Liver (tissue), 9 donors: ENCODE data around the gene CCDC190. TPM values are rescaled to one million over a fixed set of nuclear protein-coding genes. Genes with fewer than 3 reads are reported as not detected.

Experiments used
- DNase-seq: peaks from one replicate; pipeline ENCODE4 v3.0.0-alpha.2; 2017; ENCODE audit warnings: low spot score
- H3K27ac ChIP-seq, 2 donors: one replicate each; pipeline ENCODE4 v1.7.0; 2013; ENCODE audit warnings: inconsistent platforms in 2 of 2, low read length in 2 of 2, control low read depth in 1 of 2, low read depth in 1 of 2, mild to moderate bottlenecking in 1 of 2
- H3K27me3 ChIP-seq, 4 donors: one replicate each; pipeline versions ENCODE4 v1.6.1 to v1.7.0; 2013; ENCODE audit warnings: low read length in 3 of 4, inconsistent platforms in 1 of 4, mild to moderate bottlenecking in 1 of 4, moderate library complexity in 1 of 4; ENCODE audit not compliant: control insufficient read depth in 4 of 4, insufficient read depth in 4 of 4
- H3K36me3 ChIP-seq, 4 donors: one replicate each; pipeline versions ENCODE4 v1.6.1 to v1.7.0; 2013; ENCODE audit warnings: low read length in 3 of 4, mild to moderate bottlenecking in 3 of 4, low read depth in 1 of 4, moderate library complexity in 1 of 4; ENCODE audit not compliant: control insufficient read depth in 4 of 4, insufficient read depth in 3 of 4
- H3K4me1 ChIP-seq, 4 donors: one replicate each; pipeline versions ENCODE4 v1.6.1 to v1.7.0; 2013; ENCODE audit warnings: low read length in 3 of 4, mild to moderate bottlenecking in 3 of 4, moderate library complexity in 1 of 4; ENCODE audit not compliant: control insufficient read depth in 4 of 4, insufficient read depth in 4 of 4
- H3K4me3 ChIP-seq, 3 donors: one replicate each; pipeline versions ENCODE4 v1.6.1 to v1.7.0; 2013; ENCODE audit warnings: low read length in 3 of 3, control low read depth in 1 of 3, low read depth in 1 of 3, mild to moderate bottlenecking in 1 of 3
- H3K9ac ChIP-seq, 2 donors: one replicate each; pipeline ENCODE4 v1.7.0; 2013; ENCODE audit warnings: low read length in 2 of 2, mild to moderate bottlenecking in 2 of 2, moderate library complexity in 2 of 2, control low read depth in 1 of 2, low read depth in 1 of 2
- H3K9me3 ChIP-seq, 4 donors: one replicate each; pipeline versions ENCODE4 v1.6.1 to v1.7.0; 2013; ENCODE audit warnings: low read length in 3 of 4; ENCODE audit not compliant: control insufficient read depth in 4 of 4
- FOXA1 ChIP-seq: IDR thresholded peaks from 2 replicates; pipeline ENCODE4 v1.6.1; 2016; ENCODE audit warnings: antibody characterized with exemption
- FOXA2 ChIP-seq: IDR thresholded peaks from 2 replicates; pipeline ENCODE4 v1.6.1; 2016; ENCODE audit warnings: antibody characterized with exemption
- GABPA ChIP-seq, 2 donors: IDR thresholded peaks in 1 of 2; conservative IDR thresholded peaks in 1 of 2; 2 replicates each; pipeline ENCODE4 v1.6.1; 2016; ENCODE audit warnings: antibody characterized with exemption in 2 of 2, mild to moderate bottlenecking in 1 of 2, moderate library complexity in 1 of 2
- HNF4A ChIP-seq, 2 donors: conservative IDR thresholded peaks; 2 replicates each; pipeline ENCODE4 v1.6.1; 2016; ENCODE audit warnings: antibody characterized with exemption in 2 of 2, mild to moderate bottlenecking in 2 of 2
- HNF4G ChIP-seq: IDR thresholded peaks from 2 replicates; pipeline ENCODE4 v1.6.1; 2016; ENCODE audit warnings: antibody characterized with exemption
- JUND ChIP-seq, 2 donors: IDR thresholded peaks; 2 replicates each; pipeline ENCODE4 v1.6.1; 2016; ENCODE audit warnings: antibody characterized with exemption in 2 of 2
- NR2F2 ChIP-seq: IDR thresholded peaks from 2 replicates; pipeline ENCODE4 v1.6.1; 2016; ENCODE audit warnings: antibody characterized with exemption
- RAD21 ChIP-seq, 2 donors: IDR thresholded peaks; 2 replicates each; pipeline ENCODE4 v1.6.1; 2016; ENCODE audit warnings: antibody characterized with exemption in 2 of 2, mild to moderate bottlenecking in 2 of 2
- RXRA ChIP-seq, 2 donors: IDR thresholded peaks; 2 replicates each; pipeline ENCODE4 v1.6.1; 2017 to 2018; ENCODE audit warnings: antibody characterized with exemption in 2 of 2, mild to moderate bottlenecking in 1 of 2
- SP1 ChIP-seq: IDR thresholded peaks from 2 replicates; pipeline ENCODE4 v1.6.1; 2018; ENCODE audit warnings: antibody characterized with exemption, mild to moderate bottlenecking
- TAF1 ChIP-seq: conservative IDR thresholded peaks from 2 replicates; pipeline ENCODE4 v1.6.1; 2016; ENCODE audit warnings: antibody characterized with exemption, mild to moderate bottlenecking
- YY1 ChIP-seq: IDR thresholded peaks from 2 replicates; pipeline ENCODE4 v1.6.1; 2016; ENCODE audit warnings: antibody characterized with exemption, mild to moderate bottlenecking
- WGBS: extraction: QIAGEN DNeasy Blood & Tissue Kit; methylation state at CpG from one replicate; pipeline ENCODE4 v1.1.7; 2013; 5-methylcytosine and 5-hydroxymethylcytosine counted together
- polyA plus RNA-seq, 2 donors: library from polyadenylated mRNA; stranded (reverse) in 1 of 2; unstranded in 1 of 2; fragments of 200-250 nt in 1 of 2; fragments of >200 nt in 1 of 2; fragmentation: Nextera tagmentation in 1 of 2; extraction: Ambion mirVana in 1 of 2; gene quantifications; one replicate each; pipeline versions ENCODE4 v1.2.1 to v1.2.3, GENCODE V29; 2013 to 2015
- total RNA-seq, 2 donors: library from RNA; depleted of rRNA; stranded (reverse); fragments of >200 nt; gene quantifications; one replicate each; pipeline ENCODE4 v1.2.3, GENCODE V29; 2014
- TF ChIP-seq, protein P1 (sequence below): IDR thresholded peaks from 2 replicates; pipeline ENCODE4 v1.6.1; 2016; ENCODE audit warnings: antibody characterized with exemption
- TF ChIP-seq, protein P2 (sequence below): IDR thresholded peaks from 2 replicates; pipeline ENCODE4 v1.6.1; 2016; ENCODE audit warnings: antibody characterized with exemption
- TF ChIP-seq, protein P3 (sequence below): IDR thresholded peaks from 2 replicates; pipeline ENCODE4 v1.6.1; 2016; ENCODE audit warnings: antibody characterized with exemption
- TF ChIP-seq, protein P4 (sequence below): IDR thresholded peaks from 2 replicates; pipeline ENCODE4 v1.6.1; 2016; ENCODE audit warnings: antibody characterized with exemption, mild to moderate bottlenecking
- TF ChIP-seq, protein P5 (sequence below): fragments of 150-350 bp; IDR thresholded peaks from 2 replicates; pipeline ENCODE4 v1.5.1; 2017; ENCODE audit warnings: improper control_type of control experiment, low read depth, low read length; ENCODE audit not compliant: missing input control
- donor health status: healthy.
- donor health status: healthy.
- donor health status: healthy.
- donor health status: healthy.
- donor health status: healthy.

The CCDC190 gene
- total and polyA plus RNA-seq, 4 donors: not detected

DNA sequence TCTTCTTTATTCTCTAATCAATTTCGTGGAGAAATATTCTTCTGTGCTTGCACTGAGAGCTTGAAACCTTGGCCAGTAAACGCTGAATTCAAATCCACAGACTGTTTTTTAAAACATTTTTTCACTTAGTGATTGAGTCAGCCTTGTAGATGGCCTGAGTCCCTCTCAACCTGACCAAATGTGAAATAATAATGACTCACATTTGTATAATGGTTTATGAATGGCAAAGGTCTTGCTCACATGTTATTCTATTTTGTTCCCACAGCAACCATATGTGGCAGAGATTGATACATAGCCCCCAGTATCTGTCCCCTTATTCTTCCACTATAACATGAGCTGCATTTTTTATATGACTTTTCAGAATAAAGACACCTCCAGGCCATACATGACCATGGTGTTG lies 47.8 kb upstream of the CCDC190 start:
- no peak for DNase-seq
- no peaks in the 10 kb centered on the region for H3K4me1 ChIP-seq
- peaks cover 0 to 3% (median 2%) of the 10 kb centered on the region in 4 donors for H3K9me3 ChIP-seq
- no peaks in the 10 kb centered on the region for H3K27me3 ChIP-seq
- no peak overlapping the region for H3K27ac ChIP-seq
- no peak overlapping the region for H3K4me3 ChIP-seq
- H3K9ac ChIP-seq: no peak overlapping the region
- TF ChIP-seq, protein P1, sequence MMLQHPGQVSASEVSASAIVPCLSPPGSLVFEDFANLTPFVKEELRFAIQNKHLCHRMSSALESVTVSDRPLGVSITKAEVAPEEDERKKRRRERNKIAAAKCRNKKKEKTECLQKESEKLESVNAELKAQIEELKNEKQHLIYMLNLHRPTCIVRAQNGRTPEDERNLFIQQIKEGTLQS: no peak
- no peak for TF ChIP-seq JUND (IDR thresholded peaks at IDR 0.05)
- TF ChIP-seq, protein P2, sequence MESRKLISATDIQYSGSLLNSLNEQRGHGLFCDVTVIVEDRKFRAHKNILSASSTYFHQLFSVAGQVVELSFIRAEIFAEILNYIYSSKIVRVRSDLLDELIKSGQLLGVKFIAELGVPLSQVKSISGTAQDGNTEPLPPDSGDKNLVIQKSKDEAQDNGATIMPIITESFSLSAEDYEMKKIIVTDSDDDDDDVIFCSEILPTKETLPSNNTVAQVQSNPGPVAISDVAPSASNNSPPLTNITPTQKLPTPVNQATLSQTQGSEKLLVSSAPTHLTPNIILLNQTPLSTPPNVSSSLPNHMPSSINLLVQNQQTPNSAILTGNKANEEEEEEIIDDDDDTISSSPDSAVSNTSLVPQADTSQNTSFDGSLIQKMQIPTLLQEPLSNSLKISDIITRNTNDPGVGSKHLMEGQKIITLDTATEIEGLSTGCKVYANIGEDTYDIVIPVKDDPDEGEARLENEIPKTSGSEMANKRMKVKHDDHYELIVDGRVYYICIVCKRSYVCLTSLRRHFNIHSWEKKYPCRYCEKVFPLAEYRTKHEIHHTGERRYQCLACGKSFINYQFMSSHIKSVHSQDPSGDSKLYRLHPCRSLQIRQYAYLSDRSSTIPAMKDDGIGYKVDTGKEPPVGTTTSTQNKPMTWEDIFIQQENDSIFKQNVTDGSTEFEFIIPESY: no peak
- TF ChIP-seq SP1: no peak
- no peak for TF ChIP-seq NR2F2
- no peak for TF ChIP-seq RXRA (IDR thresholded peaks at IDR 0.05)
- TF ChIP-seq GABPA (IDR thresholded peaks at IDR 0.05 in 1 of 2, conservative IDR thresholded peaks at IDR 0.05 in 1 of 2): no peak
- TF ChIP-seq HNF4G: no peak
- no peak for TF ChIP-seq FOXA1
- TF ChIP-seq, protein P3, sequence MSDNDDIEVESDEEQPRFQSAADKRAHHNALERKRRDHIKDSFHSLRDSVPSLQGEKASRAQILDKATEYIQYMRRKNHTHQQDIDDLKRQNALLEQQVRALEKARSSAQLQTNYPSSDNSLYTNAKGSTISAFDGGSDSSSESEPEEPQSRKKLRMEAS: no peak
- TF ChIP-seq, protein P4, sequence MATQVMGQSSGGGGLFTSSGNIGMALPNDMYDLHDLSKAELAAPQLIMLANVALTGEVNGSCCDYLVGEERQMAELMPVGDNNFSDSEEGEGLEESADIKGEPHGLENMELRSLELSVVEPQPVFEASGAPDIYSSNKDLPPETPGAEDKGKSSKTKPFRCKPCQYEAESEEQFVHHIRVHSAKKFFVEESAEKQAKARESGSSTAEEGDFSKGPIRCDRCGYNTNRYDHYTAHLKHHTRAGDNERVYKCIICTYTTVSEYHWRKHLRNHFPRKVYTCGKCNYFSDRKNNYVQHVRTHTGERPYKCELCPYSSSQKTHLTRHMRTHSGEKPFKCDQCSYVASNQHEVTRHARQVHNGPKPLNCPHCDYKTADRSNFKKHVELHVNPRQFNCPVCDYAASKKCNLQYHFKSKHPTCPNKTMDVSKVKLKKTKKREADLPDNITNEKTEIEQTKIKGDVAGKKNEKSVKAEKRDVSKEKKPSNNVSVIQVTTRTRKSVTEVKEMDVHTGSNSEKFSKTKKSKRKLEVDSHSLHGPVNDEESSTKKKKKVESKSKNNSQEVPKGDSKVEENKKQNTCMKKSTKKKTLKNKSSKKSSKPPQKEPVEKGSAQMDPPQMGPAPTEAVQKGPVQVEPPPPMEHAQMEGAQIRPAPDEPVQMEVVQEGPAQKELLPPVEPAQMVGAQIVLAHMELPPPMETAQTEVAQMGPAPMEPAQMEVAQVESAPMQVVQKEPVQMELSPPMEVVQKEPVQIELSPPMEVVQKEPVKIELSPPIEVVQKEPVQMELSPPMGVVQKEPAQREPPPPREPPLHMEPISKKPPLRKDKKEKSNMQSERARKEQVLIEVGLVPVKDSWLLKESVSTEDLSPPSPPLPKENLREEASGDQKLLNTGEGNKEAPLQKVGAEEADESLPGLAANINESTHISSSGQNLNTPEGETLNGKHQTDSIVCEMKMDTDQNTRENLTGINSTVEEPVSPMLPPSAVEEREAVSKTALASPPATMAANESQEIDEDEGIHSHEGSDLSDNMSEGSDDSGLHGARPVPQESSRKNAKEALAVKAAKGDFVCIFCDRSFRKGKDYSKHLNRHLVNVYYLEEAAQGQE: no peak
- no peak for TF ChIP-seq RAD21 (IDR thresholded peaks at IDR 0.05)
- WGBS: 40% methylated on average over 2 of the region's 2 CpGs
- no peaks in the 10 kb centered on the region for H3K36me3 ChIP-seq

DNA sequence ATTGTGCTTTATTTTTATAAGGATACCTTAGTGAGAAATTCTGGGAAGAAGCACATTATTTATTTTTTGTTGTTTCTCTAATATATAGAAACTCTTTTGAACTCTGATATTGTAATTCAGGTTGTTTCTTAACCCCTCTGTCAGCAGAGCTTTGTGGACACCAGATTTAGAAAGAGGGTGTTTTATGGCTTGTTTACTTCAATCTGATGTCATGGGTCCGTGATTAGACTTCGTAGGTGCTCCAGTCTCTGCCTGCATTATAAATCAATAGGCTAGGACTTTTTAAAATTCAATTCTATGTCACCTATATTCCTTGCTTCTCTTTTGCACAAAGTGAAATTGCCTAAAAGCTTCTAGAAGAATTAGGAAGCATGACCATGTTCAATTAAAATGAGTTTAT lies 47.3 kb upstream of the CCDC190 start:
- peaks cover 0 to 3% (median 1%) of the 10 kb centered on the region in 4 donors for H3K9me3 ChIP-seq
- H3K9ac ChIP-seq: no peak overlapping the region
- no peak overlapping the region for H3K4me3 ChIP-seq
- DNase-seq: no peak
- 44% methylated on average over 2 of the region's 2 CpGs for WGBS
- H3K36me3 ChIP-seq: no peaks in the 10 kb centered on the region
- H3K27me3 ChIP-seq: no peaks in the 10 kb centered on the region
- no peaks in the 10 kb centered on the region for H3K4me1 ChIP-seq
- no peak overlapping the region for H3K27ac ChIP-seq
- TF ChIP-seq GABPA (IDR thresholded peaks at IDR 0.05 in 1 of 2, conservative IDR thresholded peaks at IDR 0.05 in 1 of 2) (no peak), TAF1 (no peak), YY1 (no peak), FOXA2 (no peak), RXRA (IDR thresholded peaks at IDR 0.05) (no peak), FOXA1 (no peak), JUND (IDR thresholded peaks at IDR 0.05) (no peak), HNF4A (conservative IDR thresholded peaks at IDR 0.05) (no peak), NR2F2 (no peak), HNF4G (no peak), RAD21 (IDR thresholded peaks at IDR 0.05) (no peak)
- TF ChIP-seq, protein P5, sequence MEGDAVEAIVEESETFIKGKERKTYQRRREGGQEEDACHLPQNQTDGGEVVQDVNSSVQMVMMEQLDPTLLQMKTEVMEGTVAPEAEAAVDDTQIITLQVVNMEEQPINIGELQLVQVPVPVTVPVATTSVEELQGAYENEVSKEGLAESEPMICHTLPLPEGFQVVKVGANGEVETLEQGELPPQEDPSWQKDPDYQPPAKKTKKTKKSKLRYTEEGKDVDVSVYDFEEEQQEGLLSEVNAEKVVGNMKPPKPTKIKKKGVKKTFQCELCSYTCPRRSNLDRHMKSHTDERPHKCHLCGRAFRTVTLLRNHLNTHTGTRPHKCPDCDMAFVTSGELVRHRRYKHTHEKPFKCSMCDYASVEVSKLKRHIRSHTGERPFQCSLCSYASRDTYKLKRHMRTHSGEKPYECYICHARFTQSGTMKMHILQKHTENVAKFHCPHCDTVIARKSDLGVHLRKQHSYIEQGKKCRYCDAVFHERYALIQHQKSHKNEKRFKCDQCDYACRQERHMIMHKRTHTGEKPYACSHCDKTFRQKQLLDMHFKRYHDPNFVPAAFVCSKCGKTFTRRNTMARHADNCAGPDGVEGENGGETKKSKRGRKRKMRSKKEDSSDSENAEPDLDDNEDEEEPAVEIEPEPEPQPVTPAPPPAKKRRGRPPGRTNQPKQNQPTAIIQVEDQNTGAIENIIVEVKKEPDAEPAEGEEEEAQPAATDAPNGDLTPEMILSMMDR: no peak
- TF ChIP-seq, protein P3: no peak
- TF ChIP-seq, protein P2: no peak
- TF ChIP-seq, protein P1: no peak
- TF ChIP-seq, protein P4: no peak
